Activated T-cell treated with anti-CD3 and anti-CD28 coated beads for 24 hours (primary cell): ENCODE measurements around the gene WDR20.
"Not testable (repeated sequence)": the region's sequence is repeated elsewhere in the genome, so short reads cannot be mapped to it uniquely, and the experiment has no call there.

Experiments
- DNase-seq: peaks from one replicate; pipeline ENCODE4 v3.0.0-alpha.2; 2020; ENCODE audit warnings: low read depth

The WDR20 gene

DNA sequence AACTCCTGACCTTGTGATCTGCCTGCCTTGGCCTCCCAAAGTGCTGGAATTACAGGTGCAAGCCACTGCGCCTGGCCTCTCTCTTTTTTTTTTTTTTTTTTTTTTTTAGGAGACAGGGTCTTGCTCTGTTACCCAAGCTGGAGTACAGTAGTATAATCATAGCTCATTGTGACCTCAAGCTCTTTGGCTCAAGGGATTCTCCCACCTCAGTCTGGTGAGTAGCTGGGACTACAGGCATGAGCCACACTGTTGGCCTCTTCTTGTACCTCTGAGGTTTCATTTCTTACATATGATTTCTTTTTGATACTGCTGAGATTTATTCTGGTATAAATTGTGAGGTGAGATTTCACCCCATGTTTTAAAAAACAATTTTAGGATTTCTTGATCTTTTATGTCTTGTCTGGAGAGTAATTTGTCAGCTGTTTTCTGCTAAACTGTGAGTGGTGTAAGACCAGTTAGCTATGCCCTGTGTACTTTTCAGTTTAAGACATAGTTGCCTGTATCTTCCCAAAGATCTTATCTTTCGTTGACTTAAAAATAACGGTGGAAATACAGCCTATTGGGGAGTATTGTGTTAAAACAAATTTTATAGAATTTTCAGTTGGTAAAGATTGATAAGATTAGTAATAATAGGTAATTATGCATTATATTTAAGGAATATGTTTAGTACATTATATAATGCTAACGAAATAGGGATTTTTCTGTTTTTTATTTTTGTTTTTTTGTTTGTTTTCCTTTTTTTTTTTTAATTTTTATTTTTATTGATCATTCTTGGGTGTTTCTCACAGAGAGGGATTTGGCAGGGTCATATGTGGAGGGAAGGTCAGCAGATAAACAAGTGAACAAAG is 31.7 kb downstream of the WDR20 start:
- DNase-seq, result no peak

DNA sequence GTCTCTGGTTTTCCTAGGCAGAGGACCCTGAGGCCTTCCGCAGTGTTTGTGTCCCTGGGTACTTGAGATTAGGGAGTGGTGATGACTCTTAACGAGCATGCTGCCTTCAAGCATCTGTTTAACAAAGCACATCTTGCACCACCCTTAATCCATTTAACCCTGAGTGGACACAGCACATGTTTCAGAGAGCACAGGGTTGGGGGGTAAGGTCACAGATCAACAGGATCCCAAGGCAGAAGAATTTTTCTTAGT is 32.2 kb downstream of the WDR20 start:
- not testable (repeated sequence) for DNase-seq

DNA sequence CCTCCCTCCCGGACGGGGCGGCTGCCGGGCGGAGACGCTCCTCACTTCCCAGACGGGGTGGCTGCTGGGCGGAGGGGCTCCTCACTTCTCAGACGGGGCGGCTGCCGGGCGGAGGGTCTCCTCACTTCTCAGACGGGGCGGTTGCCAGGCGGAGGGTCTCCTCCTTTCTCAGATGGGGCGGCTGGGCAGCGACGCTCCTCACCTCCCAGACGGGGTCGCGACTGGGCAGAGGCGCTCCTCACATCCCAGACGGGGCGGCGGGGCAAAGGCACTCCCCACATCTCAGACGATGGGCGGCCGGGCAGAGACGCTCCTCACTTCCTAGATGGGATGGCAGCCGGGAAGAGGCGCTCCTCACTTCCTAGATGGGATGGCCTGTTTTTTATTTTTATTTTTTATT is 33.0 kb downstream of the WDR20 start:
- not testable (repeated sequence) for DNase-seq

DNA sequence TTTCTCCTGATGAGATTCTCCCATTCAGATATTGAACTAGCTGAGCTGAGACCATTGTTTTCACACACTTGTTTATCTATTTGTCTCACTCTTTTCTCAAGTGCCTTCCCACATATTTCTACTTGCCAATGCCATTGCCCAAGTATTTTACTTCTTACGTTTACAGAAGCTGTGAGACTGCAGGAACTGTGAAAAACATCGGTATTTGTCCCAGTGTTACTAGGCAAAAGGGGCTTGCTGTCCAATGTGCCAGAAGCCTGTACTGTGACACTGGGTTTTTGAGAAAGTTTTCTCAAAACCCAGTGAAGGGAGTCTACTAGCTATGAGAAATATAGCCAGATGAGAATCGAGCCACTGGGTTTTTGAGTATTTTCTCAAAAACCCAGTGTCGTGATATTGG is 37.5 kb downstream of the WDR20 start:
- no peak for DNase-seq

DNA sequence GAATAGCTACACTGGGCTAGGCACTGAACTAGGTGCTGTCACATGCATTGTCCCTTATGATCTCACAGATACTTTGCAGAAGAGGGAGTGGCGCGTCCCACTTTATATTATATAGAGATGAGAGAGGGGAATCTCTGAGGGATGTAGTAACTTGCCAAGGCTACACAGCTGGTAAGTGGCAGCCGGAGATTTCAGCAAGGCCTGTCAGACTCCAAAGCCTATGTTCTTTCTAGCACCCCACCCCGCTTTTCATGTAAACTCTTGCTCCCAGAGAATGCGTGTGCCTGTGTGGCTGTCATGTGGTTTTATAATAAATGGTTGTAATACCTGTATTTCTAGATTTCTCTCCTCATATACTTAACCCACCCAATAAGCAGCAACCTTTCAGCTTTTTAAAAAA is 39.1 kb downstream of the WDR20 start:
- DNase-seq, result no peak

DNA sequence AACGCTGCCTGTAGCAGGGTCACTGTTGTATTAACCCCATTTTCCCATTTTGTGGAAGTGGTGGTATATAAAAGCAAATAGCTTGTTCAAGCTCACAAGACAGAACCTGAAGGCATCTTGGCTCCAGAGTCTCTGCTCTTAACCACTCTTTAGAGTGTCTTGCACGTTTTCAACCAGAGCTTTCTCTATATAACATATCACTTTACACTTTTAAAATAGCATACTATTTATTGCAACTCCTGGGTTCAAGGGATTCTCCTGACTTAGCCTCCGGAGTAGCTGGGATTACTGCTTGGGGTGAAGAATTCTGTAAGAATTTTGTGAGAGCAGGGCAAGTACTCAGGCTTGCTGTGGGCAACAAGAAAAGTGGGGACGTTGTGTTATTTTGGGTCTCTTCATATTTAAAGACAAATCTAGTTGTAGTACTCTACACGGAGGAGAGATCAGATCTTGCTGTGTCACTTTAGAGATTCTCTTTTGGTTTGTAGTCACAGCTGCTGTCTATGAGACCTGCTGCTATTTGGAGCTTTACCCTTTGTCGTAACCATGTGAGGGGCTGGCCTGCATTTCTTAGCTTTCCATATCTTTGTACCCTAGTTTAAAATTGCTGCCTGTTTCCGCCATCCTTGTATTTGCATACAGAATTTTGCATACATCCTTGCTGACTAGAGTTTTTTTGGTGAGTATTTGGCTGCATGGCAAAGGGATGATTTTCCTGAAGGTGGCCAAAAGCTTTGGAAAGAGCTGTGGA is 40.7 kb downstream of the WDR20 start:
- no peak for DNase-seq

DNA sequence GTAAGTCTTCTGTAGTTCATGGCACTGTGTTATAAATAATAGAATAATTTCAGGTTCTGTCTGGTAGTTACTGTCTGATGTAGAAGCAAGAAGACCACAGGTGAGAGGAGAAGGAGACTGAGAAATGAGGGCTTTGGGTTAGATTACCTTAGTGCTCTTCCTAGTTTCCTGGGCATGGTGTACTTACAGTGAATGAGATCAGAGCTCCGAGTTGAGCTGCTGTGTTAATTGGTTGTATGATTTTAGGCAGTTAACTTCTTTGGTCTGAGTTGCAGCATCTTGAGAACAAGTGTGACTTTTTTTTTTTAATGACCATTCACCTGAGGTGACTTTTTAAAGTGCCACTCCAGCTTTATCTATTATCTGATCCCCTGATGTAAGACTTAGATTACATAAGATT is 41.5 kb downstream of the WDR20 start:
- DNase-seq, result no peak

DNA sequence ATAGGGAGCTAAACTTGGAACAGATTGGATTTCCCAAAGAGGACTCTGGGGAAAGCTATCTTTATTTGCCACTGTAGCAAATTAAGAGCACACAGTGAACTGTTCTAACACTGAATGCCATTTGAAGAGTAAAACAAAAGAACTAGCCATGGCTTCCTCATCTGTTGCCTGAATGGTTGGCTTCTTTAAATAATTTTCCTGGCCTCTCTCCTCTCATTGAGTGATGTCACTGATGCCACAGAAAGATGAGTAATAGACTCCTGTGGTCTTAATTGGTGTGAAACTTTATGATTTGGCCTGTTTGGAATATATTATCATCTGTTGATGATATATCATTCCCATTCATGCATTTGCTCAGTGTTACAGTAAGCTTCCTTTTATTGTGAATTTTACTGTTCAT is 42.5 kb downstream of the WDR20 start:
- DNase-seq, result no peak

DNA sequence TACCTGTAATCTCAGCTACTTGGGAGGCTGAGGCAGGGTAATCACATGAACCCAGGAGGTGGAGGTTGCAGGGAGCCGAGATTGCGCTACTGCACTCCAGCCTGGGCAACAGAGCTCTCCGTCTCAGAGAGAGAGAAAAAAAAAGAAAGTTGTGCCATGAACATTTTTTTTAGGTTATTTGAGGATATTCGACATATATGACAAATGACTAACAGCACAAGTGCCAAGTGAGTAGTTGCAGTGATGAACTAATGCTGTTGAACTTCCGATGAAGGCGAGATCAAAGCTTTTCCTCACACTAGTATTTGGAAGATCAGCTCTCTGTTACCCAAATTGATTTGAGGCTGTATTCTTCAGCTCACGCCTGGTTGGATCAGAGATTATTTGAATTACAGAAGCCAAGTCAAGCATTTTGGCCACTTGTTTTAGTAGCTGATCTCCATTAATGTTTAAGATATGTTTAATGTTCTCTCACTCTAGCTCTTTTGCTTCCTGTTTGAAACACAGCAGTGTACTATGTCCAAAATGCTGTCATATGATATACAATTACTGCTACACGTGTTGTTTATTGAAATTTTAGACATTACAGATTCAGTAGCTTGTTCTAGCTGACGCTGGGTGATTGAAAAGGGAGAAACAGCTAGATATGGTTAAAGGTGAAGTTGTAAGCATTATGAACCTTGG is 43.4 kb downstream of the WDR20 start:
- DNase-seq, result no peak

DNA sequence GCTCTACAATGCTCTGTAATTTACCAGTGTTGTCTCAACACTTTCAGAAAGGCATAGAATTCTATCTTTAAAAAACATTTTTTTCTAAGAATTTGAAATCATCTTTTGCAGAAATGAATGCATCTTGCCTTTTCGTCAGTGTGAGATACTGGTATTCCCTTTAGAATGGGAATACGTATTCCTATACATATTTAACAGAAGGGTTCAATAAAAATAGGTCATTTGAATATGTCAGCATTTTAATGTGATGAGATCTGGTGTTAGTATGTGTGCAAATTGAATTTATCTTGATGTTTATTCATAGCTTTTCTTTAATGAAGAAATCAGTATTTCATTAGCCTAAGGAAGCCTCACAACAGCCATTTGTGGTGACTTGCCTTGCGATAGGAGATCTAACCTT is 44.2 kb downstream of the WDR20 start:
- no peak for DNase-seq

DNA sequence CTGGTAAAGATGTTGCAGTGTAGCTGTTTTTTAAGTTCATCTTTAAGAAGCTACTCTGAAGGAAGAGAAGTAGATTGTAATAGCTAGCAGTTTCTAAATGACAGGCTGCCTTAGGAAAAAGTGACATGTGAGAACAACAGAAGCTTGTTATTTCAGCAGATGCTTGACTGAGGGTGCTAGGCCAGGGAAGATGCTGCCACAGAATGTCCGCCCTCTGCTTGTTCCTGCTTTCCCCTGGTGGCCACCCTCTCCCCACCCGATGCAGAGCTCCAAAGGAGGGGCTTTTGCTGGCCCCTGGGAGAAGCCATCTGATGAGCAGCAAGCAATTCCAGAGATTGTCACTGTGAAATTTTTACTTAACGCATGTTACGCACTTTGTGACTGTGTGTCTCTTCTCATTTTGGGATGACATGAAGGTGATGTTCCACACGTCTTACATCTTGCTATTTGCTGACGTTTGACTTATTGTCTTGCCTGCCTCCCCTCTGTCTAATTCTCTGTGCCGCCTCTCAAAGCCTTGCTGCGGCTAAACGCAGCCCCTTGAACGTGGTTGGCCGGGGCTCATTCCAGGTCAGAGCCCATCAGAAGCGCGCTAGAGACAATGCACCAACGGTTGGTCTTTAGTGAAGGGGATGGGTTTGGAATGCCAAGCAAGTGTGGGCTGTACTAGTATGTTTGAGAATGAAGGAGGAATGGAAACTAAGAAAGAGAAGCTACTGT is 44.8 kb downstream of the WDR20 start:
- DNase-seq, result no peak

DNA sequence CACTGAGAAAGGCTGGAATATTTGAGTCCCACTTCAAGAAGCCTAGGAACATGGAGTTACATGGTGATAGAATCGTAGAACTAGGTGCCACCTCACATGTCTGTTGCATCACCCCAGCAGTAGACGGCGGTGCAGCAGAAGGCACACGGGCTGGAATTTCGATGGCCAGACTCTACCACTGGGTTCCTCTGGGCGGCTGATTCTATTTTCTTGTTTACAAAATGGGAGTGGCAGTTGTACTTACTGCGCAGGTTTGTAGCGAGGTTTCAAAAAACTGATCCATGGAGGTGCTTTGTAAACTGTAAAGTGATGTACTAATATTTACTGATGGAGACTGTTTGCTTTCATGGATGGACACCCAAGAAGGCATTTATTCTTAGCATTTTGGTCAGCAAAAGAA is 45.7 kb downstream of the WDR20 start:
- no peak for DNase-seq

DNA sequence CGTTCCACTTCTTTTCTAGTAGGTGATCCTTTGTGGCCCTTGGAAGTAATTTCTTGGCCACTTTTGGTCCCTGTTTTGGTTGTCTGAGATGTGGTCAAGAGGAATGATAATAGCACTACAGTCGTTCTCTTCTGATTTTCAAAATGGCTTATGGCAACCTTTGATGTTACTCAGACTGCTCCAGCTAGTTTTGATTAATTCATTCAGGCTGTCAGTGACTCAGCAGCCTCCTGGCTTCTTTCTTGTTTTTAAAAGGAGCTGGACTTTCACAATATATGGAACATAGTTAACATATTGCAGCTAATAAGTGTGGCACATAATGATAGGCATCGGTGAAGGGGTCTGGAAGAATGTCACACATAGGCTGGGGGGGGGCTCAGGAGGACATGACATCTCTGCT is 47.3 kb downstream of the WDR20 start:
- DNase-seq, result no peak

DNA sequence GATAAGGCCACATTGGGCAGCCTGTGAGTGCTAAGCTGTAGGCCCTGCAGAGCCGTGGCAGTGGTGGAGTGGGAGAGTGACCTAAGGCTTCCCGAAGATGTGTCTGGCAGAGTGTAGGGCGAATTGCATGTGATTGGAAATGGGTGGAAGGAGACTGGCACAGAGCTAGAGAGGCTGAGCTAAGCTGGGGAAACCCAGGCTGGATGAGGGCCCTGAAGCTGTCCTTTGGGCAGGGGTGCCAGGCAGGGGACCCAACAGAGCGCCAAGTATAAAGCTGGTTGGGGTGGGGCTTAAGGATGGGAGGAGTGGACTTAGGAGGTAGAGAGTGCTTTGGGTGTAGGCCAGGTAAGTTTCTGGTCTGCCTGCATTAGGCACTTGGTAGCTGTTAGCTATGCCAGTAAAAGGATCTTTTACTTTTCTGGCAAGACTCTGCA is 47.9 kb downstream of the WDR20 start:
- no peak for DNase-seq

DNA sequence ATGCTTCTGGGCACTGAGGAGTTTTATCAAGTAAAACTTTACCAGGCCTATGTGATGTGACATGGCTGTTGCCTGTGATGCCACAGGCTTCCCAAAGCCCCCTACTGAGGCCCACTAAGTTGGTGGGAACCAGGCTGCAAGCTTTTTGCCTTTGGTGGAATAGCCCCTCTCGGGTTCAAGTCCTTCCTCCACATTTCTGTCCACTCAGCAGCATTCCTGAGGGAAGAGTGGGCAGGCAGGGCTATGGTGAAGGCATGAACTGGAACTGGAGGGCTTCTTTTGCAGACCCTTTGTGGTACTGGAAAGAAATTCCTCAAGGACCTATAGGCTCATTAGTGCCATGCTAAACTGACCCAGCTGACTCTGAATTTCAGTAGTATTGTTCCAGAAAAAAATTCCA is 48.5 kb downstream of the WDR20 start:
- no peak for DNase-seq

DNA sequence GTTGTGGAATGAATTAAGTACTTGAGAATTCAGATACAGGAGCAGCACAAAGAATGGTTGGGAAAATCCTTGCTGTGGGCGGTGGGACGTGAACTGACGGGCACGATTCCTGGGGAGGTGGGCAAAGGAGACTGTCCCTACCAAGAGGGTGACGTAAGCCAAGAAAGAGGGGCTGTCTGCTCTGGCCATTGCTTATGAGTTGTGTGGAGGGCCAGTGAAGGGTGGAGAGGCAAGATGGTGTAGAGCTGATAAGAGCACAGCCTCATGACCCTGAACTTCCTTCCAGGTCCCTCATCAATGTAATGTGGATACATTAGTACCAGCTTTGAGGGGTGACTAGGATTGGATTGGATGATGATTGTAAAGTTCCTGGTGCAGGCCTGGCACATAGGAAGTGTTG is 50.2 kb downstream of the WDR20 start:
- DNase-seq, result no peak

DNA sequence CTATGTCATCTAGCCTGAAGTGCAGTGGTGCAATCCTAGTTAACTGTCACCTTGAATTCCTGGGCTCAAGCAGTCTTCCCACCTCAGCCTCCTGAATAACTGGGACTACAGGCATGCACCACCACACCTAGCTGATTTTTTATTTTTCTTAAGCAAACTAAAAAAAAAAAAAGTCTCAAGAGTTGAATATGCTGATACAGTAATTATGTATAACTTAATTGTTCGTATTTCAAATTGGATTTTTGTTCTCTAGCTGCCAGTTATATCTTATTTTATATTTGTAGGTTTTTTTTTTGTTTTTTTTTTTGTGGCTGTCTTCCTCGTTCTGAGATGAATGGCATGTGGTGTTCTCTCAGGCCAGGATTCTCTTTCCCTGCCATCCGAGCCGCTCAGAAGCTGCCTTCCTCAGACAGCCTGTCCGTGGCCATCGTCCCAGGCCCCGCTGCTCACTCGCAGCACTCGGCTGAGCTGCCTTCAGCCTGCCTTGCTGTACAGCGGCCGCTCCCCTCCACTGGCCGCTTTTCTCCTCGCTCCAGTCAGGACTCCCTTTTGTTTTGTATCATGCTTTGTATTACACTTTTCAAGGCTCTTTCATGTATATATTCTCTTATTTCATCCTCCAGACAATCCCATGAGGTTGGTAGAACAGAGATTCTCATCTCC is 53.3 kb downstream of the WDR20 start:
- no peak for DNase-seq

DNA sequence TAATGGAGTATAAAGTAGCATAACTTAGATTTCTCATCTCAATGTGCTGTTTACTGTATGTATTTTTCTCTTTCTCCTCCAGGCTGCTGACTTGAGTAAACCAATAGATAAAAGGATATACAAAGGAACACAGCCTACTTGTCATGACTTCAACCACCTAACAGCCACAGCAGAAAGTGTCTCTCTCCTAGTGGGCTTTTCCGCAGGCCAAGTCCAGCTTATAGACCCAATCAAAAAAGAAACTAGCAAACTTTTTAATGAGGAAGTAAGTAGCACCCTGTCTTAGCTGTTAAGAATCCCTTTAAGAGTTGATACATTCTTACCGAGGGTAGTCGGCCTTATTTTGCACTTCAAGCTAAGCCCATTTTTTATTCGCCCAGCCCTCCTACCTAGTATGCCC is 55.2 kb downstream of the WDR20 start:
- DNase-seq, result no peak

DNA sequence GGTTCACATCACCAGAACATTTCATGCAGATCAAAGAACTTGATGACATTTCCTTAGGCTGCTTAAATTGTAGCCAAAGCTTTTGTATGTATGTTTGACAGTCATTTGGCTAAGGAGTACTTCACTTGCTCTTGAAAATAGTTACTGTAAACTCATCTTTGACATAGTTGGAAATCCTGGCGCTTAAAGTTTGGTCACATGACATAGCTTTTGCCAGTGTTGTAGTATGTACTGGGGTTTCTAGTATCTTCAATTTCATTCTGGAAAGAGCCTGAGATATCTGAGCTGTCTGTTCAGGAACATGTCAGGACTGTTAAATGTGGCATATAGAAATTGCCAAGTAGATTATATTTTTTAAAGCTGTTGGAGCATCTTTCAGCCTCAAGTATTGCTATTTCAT is 55.7 kb downstream of the WDR20 start:
- DNase-seq, result no peak

DNA sequence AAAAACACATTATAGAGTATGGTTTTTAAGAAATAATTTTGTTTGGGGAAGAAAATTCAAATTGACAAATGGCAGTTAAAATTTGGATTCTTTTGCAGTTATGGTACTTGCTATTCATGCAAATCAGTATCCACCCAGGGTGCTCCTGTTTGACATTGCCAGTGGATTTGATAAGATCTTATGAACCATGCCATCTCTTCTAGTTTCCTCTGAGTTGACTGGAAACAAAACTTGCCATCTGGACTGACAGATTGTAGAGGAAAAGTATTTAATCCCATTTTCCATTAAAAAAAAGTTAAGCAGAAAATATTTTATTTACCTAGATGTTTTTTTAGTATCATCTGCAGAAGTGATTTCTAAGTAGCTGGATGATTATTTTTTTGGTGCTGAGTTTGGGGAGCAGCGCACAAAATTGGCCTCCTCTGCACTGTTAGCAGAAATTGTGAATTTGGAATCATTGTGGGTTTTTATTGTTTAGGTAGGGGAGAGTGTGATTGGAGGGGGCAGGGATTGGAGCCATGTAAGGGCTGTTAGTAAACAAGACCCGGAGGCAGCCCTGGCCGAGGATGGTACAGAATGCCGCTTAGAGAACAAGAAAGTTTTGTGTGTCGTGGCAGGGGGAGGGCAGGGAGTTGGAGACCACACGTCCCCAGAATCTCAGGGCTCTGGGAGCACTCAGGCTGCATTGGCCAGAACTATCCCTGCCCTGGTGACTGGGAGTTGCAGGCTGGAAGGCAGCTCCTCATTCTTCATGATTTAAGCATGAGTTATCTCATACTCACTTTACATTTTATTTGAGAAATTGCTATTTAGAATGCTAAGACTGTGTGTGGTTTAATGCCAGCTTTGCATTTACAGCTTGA is 56.6 kb downstream of the WDR20 start:
- no peak for DNase-seq

DNA sequence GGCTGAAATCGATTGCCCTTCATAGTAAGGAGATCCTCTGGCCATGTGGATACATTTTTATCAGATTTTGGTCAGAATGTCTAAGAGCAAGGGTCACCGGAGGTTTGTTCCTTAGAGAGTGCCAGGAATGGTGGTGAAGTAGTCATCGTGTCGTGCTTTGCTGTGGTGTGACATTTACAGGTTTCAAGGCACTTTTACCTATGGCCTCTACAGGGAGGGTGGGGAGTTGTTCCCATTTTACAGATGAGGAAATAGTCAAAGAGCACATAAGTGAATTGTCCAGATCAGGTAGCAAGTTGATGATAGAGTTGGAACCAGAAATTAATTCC is 57.2 kb downstream of the WDR20 start:
- no peak for DNase-seq
